ENCODE measurements around the gene PRKCA.

DNA sequence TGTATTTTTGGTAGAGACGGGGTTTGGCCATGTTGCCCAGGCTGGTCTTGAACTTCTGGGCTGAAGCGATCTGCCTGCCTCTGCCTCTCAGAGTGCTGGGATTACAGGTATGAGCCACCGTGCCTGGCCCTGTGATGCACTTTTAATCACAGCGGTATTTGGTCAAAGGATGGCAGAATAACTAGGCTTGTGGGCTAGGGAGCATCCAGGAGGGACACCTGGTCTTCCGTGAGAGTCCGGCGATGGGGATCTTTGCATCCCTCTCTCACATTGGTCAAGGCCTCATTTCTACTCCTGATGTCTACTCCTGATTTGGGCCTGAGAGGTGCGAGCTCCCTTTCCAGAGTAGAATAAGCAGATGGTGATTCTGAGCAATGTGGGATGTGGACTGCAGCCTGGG, 274.6 kb downstream of the PRKCA start:
- TF ChIP-seq, protein P1, sequence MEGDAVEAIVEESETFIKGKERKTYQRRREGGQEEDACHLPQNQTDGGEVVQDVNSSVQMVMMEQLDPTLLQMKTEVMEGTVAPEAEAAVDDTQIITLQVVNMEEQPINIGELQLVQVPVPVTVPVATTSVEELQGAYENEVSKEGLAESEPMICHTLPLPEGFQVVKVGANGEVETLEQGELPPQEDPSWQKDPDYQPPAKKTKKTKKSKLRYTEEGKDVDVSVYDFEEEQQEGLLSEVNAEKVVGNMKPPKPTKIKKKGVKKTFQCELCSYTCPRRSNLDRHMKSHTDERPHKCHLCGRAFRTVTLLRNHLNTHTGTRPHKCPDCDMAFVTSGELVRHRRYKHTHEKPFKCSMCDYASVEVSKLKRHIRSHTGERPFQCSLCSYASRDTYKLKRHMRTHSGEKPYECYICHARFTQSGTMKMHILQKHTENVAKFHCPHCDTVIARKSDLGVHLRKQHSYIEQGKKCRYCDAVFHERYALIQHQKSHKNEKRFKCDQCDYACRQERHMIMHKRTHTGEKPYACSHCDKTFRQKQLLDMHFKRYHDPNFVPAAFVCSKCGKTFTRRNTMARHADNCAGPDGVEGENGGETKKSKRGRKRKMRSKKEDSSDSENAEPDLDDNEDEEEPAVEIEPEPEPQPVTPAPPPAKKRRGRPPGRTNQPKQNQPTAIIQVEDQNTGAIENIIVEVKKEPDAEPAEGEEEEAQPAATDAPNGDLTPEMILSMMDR (IDR thresholded peaks at IDR 0.05; ENCODE audit: low read depth, low read length, missing input control): no peak
- TF ChIP-seq RAD21 (IDR thresholded peaks at IDR 0.05) (no peak), YY1 (IDR thresholded peaks at IDR 0.05) (no peak), SP1 (IDR thresholded peaks at IDR 0.05) (no peak), JUND (IDR thresholded peaks at IDR 0.05) (no peak), RXRA (IDR thresholded peaks at IDR 0.05) (no peak), GABPA (IDR thresholded peaks at IDR 0.05 in 1 of 2, conservative IDR thresholded peaks at IDR 0.05 in 1 of 2) (no peak), HNF4G (IDR thresholded peaks at IDR 0.05) (no peak), TAF1 (conservative IDR thresholded peaks at IDR 0.05) (no peak)
- TF ChIP-seq, protein P2, sequence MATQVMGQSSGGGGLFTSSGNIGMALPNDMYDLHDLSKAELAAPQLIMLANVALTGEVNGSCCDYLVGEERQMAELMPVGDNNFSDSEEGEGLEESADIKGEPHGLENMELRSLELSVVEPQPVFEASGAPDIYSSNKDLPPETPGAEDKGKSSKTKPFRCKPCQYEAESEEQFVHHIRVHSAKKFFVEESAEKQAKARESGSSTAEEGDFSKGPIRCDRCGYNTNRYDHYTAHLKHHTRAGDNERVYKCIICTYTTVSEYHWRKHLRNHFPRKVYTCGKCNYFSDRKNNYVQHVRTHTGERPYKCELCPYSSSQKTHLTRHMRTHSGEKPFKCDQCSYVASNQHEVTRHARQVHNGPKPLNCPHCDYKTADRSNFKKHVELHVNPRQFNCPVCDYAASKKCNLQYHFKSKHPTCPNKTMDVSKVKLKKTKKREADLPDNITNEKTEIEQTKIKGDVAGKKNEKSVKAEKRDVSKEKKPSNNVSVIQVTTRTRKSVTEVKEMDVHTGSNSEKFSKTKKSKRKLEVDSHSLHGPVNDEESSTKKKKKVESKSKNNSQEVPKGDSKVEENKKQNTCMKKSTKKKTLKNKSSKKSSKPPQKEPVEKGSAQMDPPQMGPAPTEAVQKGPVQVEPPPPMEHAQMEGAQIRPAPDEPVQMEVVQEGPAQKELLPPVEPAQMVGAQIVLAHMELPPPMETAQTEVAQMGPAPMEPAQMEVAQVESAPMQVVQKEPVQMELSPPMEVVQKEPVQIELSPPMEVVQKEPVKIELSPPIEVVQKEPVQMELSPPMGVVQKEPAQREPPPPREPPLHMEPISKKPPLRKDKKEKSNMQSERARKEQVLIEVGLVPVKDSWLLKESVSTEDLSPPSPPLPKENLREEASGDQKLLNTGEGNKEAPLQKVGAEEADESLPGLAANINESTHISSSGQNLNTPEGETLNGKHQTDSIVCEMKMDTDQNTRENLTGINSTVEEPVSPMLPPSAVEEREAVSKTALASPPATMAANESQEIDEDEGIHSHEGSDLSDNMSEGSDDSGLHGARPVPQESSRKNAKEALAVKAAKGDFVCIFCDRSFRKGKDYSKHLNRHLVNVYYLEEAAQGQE (IDR thresholded peaks at IDR 0.05): no peak
- TF ChIP-seq, protein P3, sequence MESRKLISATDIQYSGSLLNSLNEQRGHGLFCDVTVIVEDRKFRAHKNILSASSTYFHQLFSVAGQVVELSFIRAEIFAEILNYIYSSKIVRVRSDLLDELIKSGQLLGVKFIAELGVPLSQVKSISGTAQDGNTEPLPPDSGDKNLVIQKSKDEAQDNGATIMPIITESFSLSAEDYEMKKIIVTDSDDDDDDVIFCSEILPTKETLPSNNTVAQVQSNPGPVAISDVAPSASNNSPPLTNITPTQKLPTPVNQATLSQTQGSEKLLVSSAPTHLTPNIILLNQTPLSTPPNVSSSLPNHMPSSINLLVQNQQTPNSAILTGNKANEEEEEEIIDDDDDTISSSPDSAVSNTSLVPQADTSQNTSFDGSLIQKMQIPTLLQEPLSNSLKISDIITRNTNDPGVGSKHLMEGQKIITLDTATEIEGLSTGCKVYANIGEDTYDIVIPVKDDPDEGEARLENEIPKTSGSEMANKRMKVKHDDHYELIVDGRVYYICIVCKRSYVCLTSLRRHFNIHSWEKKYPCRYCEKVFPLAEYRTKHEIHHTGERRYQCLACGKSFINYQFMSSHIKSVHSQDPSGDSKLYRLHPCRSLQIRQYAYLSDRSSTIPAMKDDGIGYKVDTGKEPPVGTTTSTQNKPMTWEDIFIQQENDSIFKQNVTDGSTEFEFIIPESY (IDR thresholded peaks at IDR 0.05): no peak
- TF ChIP-seq, protein P4, sequence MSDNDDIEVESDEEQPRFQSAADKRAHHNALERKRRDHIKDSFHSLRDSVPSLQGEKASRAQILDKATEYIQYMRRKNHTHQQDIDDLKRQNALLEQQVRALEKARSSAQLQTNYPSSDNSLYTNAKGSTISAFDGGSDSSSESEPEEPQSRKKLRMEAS (IDR thresholded peaks at IDR 0.05): no peak

All from liver (tissue), 3 donors.